GM10248 (cell line): Measurements from ENCODE around the gene SHISA2.

ENCODE experiments used
- CTCF ChIA-PET: fragments of 300-600 bp; sonication (Branson Sonifier 250); formaldehyde crosslinking; extraction: SDS; loops from one replicate; lab custom pipeline; 2021; ENCODE audit warnings: antibody characterized with exemption; lab: Yijun Ruan, JAX
- POLR2A ChIA-PET: fragments of 350-650 bp; sonication (Branson Sonifier 250); formaldehyde crosslinking; extraction: SDS; loops from one replicate; lab custom pipeline; 2020; ENCODE audit warnings: antibody characterized with exemption; lab: Yijun Ruan, JAX
- DNase-seq: peaks from one replicate; pipeline ENCODE4 v3.0.0; 2012; ENCODE audit errors: extremely low spot score
- CTCF ChIP-seq: IDR thresholded peaks from 2 replicates; pipeline ENCODE4 v1.5.1; 2012; ENCODE audit warnings: mild to moderate bottlenecking, low read depth; ENCODE audit errors: extremely low read depth, missing control alignments, control extremely low read depth

Gene SHISA2

GRCh38 chr13:26029581-26030136 lies 22.2 kb downstream of the SHISA2 start:
- DNase-seq, result no peak
- CTCF ChIA-PET, result interaction anchor here (1.2 to 1.6 kb wide), 3 partner anchors 10 to 115 kb away, joined by 3 to 5 read pairs (median 4); no protein-coding TSS in a partner anchor
- no peak for TF ChIP-seq CTCF
- POLR2A ChIA-PET, result no interaction called here

GRCh38 chr13:26026211-26026610 lies 25.6 kb downstream of the SHISA2 start:
- no peak for DNase-seq
- ChIA-PET CTCF (interaction anchor here (0.7 kb wide), 1 partner anchor 32 kb away, joined by 3 read pairs; no protein-coding TSS in a partner anchor), POLR2A (no interaction called here)
- TF ChIP-seq CTCF, result no peak

- ChIA-PET POLR2A (no interaction called here), CTCF (interaction anchor here (0.7 kb wide), 1 partner anchor 33 kb away, joined by 3 read pairs; no protein-coding TSS in a partner anchor)
- TF ChIP-seq CTCF, result no peak
- DNase-seq, result no peak
These were observed 26.0 kb downstream of the SHISA2 start for GRCh38 chr13:26025771-26026170.

- POLR2A ChIA-PET, result no interaction called here
- no peak for DNase-seq
- CTCF ChIA-PET, result no interaction called here
- TF ChIP-seq CTCF, result no peak
These were observed 26.6 kb downstream of the SHISA2 start for GRCh38 chr13:26025196-26025595.

- DNase-seq, result no peak
- ChIA-PET CTCF (no interaction called here), POLR2A (no interaction called here)
- TF ChIP-seq CTCF, result no peak
These were observed 27.3 kb downstream of the SHISA2 start for GRCh38 chr13:26024558-26024957.

- POLR2A ChIA-PET, result no interaction called here
- CTCF ChIA-PET, result interaction anchor here (1.7 kb wide), 1 partner anchor 18 kb away, joined by 4 read pairs; no protein-coding TSS in a partner anchor
- DNase-seq, result no peak
- no peak for TF ChIP-seq CTCF
These were observed 29.1 kb downstream of the SHISA2 start for GRCh38 chr13:26022538-26023292.
